GM19324 (cell line): ENCODE results near the gene MAGI2.

Source experiments
- ATAC-seq: cut with Tn5 transposase; IDR thresholded peaks from one replicate; pipeline ENCODE4 v1.9.1; 2021; ENCODE audit warnings: mild to moderate bottlenecking, moderate library complexity; ENCODE audit not compliant: unreplicated experiment, low FRiP score

MAGI2 gene

GRCh38 chr7:79453558-79454360 is at the start of gene MAGI2:
Gene MAGI2 (minus strand): TSS chr7:79453667. CDS start chr7:79453320, 347 bp downstream.
- no peak for ATAC-seq

- ATAC-seq, result no peak
These were observed 48.7 kb upstream of the MAGI2 start for GRCh38 chr7:79502151-79502550.

- no peak for ATAC-seq
These were observed 47.3 kb upstream of the MAGI2 start for GRCh38 chr7:79500759-79501158.

GRCh38 chr7:79497728-79498127 is 44.3 kb upstream of the MAGI2 start:
- no peak for ATAC-seq

- no peak for ATAC-seq
These were observed 42.2 kb upstream of the MAGI2 start for GRCh38 chr7:79495544-79496272.

GRCh38 chr7:79494046-79494445 is 40.6 kb upstream of the MAGI2 start:
- ATAC-seq, result no peak

- ATAC-seq, result no peak
These were observed 35.9 kb upstream of the MAGI2 start for GRCh38 chr7:79489371-79489770.

GRCh38 chr7:79478386-79478785 is 24.9 kb upstream of the MAGI2 start:
- no peak for ATAC-seq

- no peak for ATAC-seq
These were observed 22.0 kb upstream of the MAGI2 start for GRCh38 chr7:79475455-79475854.

GRCh38 chr7:79471699-79472098 is 18.2 kb upstream of the MAGI2 start:
- no peak for ATAC-seq

- no peak for ATAC-seq
These were observed 17.8 kb upstream of the MAGI2 start for GRCh38 chr7:79471283-79471682.

GRCh38 chr7:79465551-79465950 is 12.1 kb upstream of the MAGI2 start:
- no peak for ATAC-seq

- no peak for ATAC-seq
These were observed 10.6 kb upstream of the MAGI2 start for GRCh38 chr7:79464051-79464450.

GRCh38 chr7:79462390-79462789 is 8.9 kb upstream of the MAGI2 start:
- ATAC-seq, result no peak

GRCh38 chr7:79461660-79462059 is 8.2 kb upstream of the MAGI2 start:
- ATAC-seq, result no peak

- ATAC-seq, result no peak
These were observed 5.9 kb upstream of the MAGI2 start for GRCh38 chr7:79459381-79459780.

- no peak for ATAC-seq
These were observed 5.3 kb upstream of the MAGI2 start for GRCh38 chr7:79458796-79459195.

- no peak for ATAC-seq
These were observed 1.8 kb upstream of the MAGI2 start for GRCh38 chr7:79455173-79455790.

GRCh38 chr7:79454361-79454960 is 994 bp upstream of the MAGI2 start:
- no peak for ATAC-seq

- no peak for ATAC-seq
These were observed 255 bp downstream of the MAGI2 start for GRCh38 chr7:79453266-79453557.
